ENCODE results near the gene ZBTB47.

DNA sequence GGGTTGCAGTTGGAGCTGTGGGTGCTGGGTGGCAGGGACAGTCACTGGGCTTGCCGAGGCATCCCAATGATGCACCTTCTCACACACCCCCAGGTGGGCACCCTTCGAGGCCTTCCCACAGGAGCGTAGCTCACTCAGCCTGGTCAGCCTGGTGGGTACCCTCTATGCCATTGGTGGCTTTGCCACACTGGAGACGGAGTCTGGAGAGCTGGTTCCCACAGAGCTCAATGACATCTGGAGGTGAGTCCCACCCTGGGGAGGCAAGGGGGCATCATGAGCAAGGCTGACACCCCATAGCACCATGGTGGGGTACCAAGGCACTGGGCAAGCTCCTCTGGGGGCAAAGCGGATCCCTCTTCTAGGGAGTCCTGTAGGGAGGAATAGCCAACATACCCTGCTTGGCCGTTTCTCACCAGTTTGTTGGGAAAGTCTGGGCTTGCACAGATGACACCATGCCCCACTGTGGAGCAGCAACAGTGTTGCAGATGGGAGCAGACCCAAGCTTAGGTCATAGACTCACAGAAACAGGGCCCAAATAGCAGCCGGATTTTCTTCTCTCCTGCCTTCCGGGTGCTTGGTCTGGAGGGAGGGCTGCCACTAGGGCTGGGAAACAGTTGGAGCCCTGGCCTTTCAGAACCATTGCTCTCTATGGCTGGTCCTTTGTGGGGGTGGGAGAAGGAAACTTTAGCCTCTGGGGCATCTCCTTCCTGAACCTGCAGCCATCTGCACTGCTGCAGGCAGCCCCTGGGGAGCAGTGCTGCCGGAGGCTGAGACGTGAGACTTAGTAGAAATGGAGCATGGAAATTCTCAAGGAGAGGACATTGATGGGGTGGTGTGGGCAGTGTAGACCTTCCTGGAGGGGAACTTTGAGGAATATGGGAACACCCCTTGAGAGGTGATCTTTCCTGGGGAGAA, 37.5 kb downstream of the ZBTB47 start:
- TF ChIP-seq CTCF (IDR thresholded peaks at IDR 0.05) (no peak), POLR2A (IDR thresholded peaks at IDR 0.05) (no peak)
